H1 (cell line): ENCODE results near the gene NUBPL. TPM values are rescaled to one million over a fixed set of nuclear protein-coding genes. Genes with fewer than 3 reads are reported as not detected.

Experiments used
- CHD7 ChIP-seq: fragments of 300-600 bp; sonication (generic); IDR thresholded peaks from 2 replicates; pipeline ENCODE4 v1.7.1; 2012; ENCODE audit warnings: low read length, moderate library complexity, mild to moderate bottlenecking, inconsistent platforms; ENCODE audit not compliant: insufficient replicate concordance
- polyA plus RNA-seq, 7 experiments: library from polyadenylated mRNA; depleted of rRNA in 3 of 7; stranded (reverse) in 5 of 7; unstranded in 2 of 7; fragments of >200 nt in 5 of 7; fragments of 200-250 nt in 2 of 7; gene quantifications; 1 replicate in 5 of 7; 2 replicates in 1 of 7; 4 replicates in 1 of 7; pipeline versions ENCODE4 v1.2.1 to v1.2.3, GENCODE V29; 2011 to 2013; ENCODE audit warnings: missing spikeins in 2 of 7, mixed read lengths in 2 of 7
- total RNA-seq: library from RNA; stranded (reverse); fragmentation: NEBNext Ultra II Directional; extraction: Animal tissue kit (Norgen Biotek cat#: 25700); gene quantifications from 2 replicates; pipeline ENCODE4 v1.2.1, GENCODE V29; 2021

NUBPL gene
- total and polyA plus RNA-seq, 2 of the 8 experiments (the other 6 are each of a cell fraction or from before 2014, with no cell fraction given): 1.6 to 6.8 TPM

GRCh38 chr14:31752867-31753661 is 191.9 kb downstream of the NUBPL start (continued):
- no peak for TF ChIP-seq CHD7
